C4-2B (cell line): ENCODE results near the gene CDK6.

Source experiments
- ZFX ChIP-seq: fragments of 450-650 bp; IDR thresholded peaks from 2 replicates; pipeline ENCODE4 v1.6.1; 2017
- TF ChIP-seq, protein P1 (sequence below): fragments of 450-650 bp; conservative IDR thresholded peaks from 2 replicates; pipeline ENCODE4 v1.5.1; 2017; ENCODE audit warnings: mild to moderate bottlenecking

DNA sequence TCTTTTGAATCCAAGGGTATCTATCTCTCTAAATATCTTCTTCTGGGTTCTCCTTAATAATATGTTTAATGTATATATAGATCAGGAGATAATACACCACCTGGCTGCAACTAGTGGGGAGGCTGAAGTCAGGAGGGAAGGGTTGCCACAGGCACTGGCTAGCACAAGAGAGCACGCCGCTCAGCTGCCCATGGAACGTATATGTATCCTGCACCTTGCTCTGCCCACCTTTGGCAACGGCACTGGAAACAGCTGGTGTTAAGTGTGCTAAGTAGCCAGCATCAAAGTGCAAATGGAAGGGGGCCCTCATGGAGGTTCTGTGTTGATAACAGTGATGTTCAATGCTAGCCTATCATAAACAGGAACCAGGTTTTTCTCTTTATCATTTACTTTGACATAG lies 196.4 kb downstream of the CDK6 start:
- TF ChIP-seq, protein P1, sequence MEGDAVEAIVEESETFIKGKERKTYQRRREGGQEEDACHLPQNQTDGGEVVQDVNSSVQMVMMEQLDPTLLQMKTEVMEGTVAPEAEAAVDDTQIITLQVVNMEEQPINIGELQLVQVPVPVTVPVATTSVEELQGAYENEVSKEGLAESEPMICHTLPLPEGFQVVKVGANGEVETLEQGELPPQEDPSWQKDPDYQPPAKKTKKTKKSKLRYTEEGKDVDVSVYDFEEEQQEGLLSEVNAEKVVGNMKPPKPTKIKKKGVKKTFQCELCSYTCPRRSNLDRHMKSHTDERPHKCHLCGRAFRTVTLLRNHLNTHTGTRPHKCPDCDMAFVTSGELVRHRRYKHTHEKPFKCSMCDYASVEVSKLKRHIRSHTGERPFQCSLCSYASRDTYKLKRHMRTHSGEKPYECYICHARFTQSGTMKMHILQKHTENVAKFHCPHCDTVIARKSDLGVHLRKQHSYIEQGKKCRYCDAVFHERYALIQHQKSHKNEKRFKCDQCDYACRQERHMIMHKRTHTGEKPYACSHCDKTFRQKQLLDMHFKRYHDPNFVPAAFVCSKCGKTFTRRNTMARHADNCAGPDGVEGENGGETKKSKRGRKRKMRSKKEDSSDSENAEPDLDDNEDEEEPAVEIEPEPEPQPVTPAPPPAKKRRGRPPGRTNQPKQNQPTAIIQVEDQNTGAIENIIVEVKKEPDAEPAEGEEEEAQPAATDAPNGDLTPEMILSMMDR = no peak
- TF ChIP-seq ZFX = no peak
